Kidney epithelial cell (primary cell): ENCODE measurements around the gene KCP. TPM values are rescaled to one million over a fixed set of nuclear protein-coding genes. Genes with fewer than 3 reads are reported as not detected.
"Not testable (repeated sequence)": the region's sequence is repeated elsewhere in the genome, so short reads cannot be mapped to it uniquely, and the experiment has no call there.

Source experiments
- DNase-seq: peaks from one replicate; pipeline ENCODE4 v3.0.0-alpha.2; 2010; ENCODE audit warnings: low read depth
- H3K27me3 ChIP-seq: 2 replicates; pipeline ENCODE4 v1.6.0; 2011; ENCODE audit warnings: low read length; ENCODE audit not compliant: control insufficient read depth, insufficient read depth
- H3K36me3 ChIP-seq: 2 replicates; pipeline ENCODE4 v1.5.1; 2011; ENCODE audit warnings: low read length; ENCODE audit not compliant: control insufficient read depth, insufficient read depth
- H3K4me3 ChIP-seq: 2 replicates; pipeline ENCODE4 v1.5.1; 2011; ENCODE audit warnings: low read depth, mild to moderate bottlenecking, control low read depth, low read length
- CTCF ChIP-seq: IDR thresholded peaks from 2 replicates; pipeline ENCODE4 v1.5.1; 2011; ENCODE audit warnings: mild to moderate bottlenecking, moderate library complexity, low read length, control low read depth, inconsistent platforms; ENCODE audit not compliant: insufficient read depth, poor library complexity, severe bottlenecking
- total RNA-seq: library from RNA; depleted of rRNA; stranded (reverse); fragments of >200 nt; gene quantifications from 2 replicates; pipeline ENCODE4 v1.2.3, GENCODE V29; 2015

Gene KCP
- total RNA-seq, 1 donor from 2014 or later, result 1.3 TPM

- no peaks in the 10 kb centered on the region for H3K36me3 ChIP-seq
- DNase-seq, result no peak
- no peak overlapping the region for H3K4me3 ChIP-seq
- H3K27me3 ChIP-seq, result peaks cover 55% of the 10 kb centered on the region
- no peak for TF ChIP-seq CTCF
These were observed 5.5 kb upstream of the KCP start for GRCh38 chr7:128915841-128916642.

DNA sequence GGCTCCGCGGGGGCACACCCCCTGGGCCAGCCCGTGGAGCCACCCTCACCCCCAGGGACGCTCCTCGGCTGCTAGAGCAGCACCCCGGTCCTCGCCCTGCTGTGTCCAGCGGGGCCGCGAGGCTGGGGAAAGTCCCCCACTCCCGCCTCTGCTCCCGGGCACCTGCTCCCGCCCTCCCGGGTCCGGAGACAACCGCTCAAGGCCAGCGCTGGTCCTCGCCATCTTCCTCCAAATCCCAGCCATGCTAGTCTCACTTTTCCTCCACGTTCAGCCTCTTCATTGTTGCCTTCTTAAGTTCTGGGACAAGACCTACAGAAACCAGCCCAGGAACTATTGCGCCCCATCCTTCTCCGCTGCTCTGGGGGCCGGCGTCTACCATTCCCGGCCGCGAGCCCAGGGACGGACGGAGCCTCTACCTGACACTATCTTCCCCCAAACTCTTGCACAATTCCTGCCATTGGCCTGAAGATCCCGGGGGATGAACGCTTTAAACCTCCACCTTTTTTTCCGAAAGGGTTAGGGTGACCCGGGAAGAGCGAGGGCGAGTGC is 4.8 kb upstream of the KCP start:
- H3K36me3 ChIP-seq, result no peaks in the 10 kb centered on the region
- TF ChIP-seq CTCF, result no peak
- H3K4me3 ChIP-seq, result no peak overlapping the region
- peaks cover 53% of the 10 kb centered on the region for H3K27me3 ChIP-seq
- no peak for DNase-seq

GRCh38 chr7:128914566-128915151 is 4.2 kb upstream of the KCP start:
- H3K4me3 ChIP-seq, result no peak overlapping the region
- DNase-seq, result no peak
- H3K36me3 ChIP-seq, result no peaks in the 10 kb centered on the region
- TF ChIP-seq CTCF, result no peak
- peaks cover 47% of the 10 kb centered on the region for H3K27me3 ChIP-seq

DNA sequence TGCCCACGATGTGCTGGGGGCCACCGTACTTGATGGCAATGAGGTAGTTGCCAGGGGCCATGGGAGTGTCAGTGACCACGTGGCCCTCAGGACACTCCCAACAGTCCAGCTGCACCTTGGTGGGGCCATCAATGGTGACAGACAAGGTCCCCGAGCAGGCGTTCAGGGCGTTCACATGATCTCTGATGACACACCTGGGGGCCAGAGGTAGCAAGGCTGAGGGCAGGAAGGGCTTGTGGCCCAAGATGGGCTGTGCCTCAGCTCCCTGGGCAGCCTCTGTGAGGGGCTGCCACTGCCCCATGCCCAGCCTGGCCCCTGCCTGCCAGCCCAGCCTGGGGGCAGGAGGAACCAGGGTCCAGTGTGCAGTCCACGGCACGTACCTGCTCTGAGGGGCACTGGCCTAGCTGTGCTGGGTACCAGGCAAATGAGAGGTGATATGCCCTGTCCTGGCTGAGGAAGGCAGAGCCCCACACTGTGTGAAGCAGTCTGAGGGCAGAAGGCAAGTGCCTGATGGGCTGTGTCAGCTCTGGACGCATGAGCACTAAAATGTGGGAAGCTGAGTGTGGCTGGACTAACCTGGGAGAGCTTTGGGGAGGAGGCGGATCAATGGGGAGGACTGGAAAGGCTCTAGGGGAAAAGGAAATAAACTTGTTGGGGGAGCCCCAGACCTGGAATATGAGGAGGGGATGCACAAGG is 3.5 kb upstream of the KCP start:
- H3K36me3 ChIP-seq, result no peaks in the 10 kb centered on the region
- TF ChIP-seq CTCF, result no peak
- DNase-seq, result no peak
- no peak overlapping the region for H3K4me3 ChIP-seq
- peaks cover 41% of the 10 kb centered on the region for H3K27me3 ChIP-seq

DNA sequence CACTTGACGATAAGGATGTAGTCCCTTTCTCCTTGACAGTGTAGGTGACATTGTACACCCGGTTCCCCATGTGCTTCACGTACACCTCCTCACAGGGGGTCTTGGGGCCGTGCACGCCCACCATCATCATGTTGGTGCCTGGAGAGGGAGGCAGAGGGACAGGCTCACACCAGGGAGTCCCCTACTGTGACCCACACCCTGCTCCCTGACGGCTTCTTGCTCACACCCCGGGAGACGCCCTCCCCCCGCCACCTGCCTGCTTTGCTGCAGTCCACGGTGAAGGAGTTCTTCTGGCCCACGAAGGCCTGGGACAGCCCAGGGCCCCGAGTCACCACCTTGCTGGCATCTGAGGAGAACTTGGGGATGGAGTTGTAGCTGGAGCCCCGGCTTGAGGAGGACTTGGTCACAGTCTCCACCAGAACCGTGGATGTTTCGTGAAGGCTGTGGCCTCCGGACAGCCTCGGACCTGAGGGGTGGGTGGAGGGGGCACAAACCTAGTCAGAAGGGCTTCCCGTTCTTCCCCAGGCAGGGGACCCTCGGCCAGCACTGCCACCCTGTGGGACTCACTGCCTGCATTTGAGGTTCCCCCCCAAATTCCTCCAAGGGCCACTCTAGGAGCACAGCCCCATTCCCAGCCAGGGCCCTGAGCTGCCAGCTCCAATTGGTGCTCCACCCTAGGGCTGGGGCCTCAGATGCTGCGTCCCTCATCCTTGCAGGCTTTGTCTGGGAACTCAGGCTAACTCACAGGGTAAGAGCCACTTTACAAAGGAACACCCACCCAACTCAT is 2.4 kb upstream of the KCP start:
- not testable (repeated sequence) for DNase-seq, H3K36me3 ChIP-seq, H3K4me3 ChIP-seq
- H3K27me3 ChIP-seq, result peaks cover 37% of the 10 kb centered on the region

DNA sequence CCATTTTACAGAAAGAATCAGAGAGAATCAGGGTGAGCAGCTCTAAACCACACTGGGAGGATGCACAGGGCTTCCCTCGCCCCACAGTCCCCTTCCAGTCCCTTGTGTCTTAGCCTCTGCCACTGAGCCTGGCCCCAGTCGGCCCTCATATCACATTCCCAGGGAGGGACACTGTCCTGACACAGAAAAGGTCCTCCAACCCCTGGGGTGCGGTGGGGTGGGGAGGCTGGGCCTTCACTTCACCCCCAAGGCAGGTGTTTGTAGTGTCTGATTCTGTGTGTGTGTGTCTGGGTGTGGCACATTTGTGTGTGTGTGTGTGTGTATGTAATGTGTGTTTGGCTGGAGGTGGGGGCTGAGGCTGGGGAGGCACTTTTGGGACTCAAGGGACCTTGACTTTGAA is 1.8 kb upstream of the KCP start:
- Histone ChIP-seq H3K27me3 (peaks cover 37% of the 10 kb centered on the region), H3K4me3 (no peak overlapping the region), H3K36me3 (no peaks in the 10 kb centered on the region)
- DNase-seq, result no peak
- no peak for TF ChIP-seq CTCF
